GM12878 (cell line): ENCODE results near the gene TRAF3IP3. TPM values are rescaled to one million over a fixed set of nuclear protein-coding genes. Genes with fewer than 3 reads are reported as not detected.

ENCODE experiments used
- ASH2L ChIP-seq: fragments of 300-600, 200-600 bp; sonication (generic); IDR thresholded peaks from 2 replicates; pipeline ENCODE4 v1.6.1; 2017; ENCODE audit warnings: low read depth, mild to moderate bottlenecking, borderline replicate concordance
- BCL11A ChIP-seq: IDR thresholded peaks from 2 replicates; pipeline ENCODE4 v1.6.1; 2011; ENCODE audit warnings: low read depth, low read length
- ETV6 ChIP-seq, 2 experiments: fragments of 450-650 bp in 1 of 2; IDR thresholded peaks in 1 of 2; conservative IDR thresholded peaks in 1 of 2; 2 replicates each; pipeline ENCODE4 v1.6.1; 2014; ENCODE audit warnings: antibody characterized with exemption in 1 of 2, borderline replicate concordance in 1 of 2, low read depth in 1 of 2, mild to moderate bottlenecking in 1 of 2, moderate library complexity in 1 of 2
- HDAC2 ChIP-seq: fragments of 200-600 bp; sonication (generic); IDR thresholded peaks from 2 replicates; pipeline ENCODE4 v1.6.1; 2017
- HDGF ChIP-seq: fragments of 450-650 bp; IDR thresholded peaks from 2 replicates; pipeline ENCODE4 v1.6.1; 2016; ENCODE audit warnings: antibody characterized with exemption
- KAT2A ChIP-seq: conservative IDR thresholded peaks from 2 replicates; pipeline ENCODE4 v1.6.1; 2011; ENCODE audit warnings: low read depth, low read length; ENCODE audit not compliant: control insufficient read depth
- MXI1 ChIP-seq: fragments of 150-350 bp; IDR thresholded peaks from 2 replicates; pipeline ENCODE4 v1.6.1; 2011; ENCODE audit warnings: low read depth, mild to moderate bottlenecking, inconsistent platforms, low read length, improper control_type of control experiment
- MYC ChIP-seq: IDR thresholded peaks from 2 replicates; pipeline ENCODE4 v1.6.1; 2011; ENCODE audit warnings: mild to moderate bottlenecking, low read length, moderate library complexity, inconsistent platforms; ENCODE audit not compliant: insufficient read depth, insufficient replicate concordance, insufficient read length, severe bottlenecking
- NFYA ChIP-seq: IDR thresholded peaks from 2 replicates; pipeline ENCODE4 v1.6.1; 2011; ENCODE audit warnings: low read depth, mild to moderate bottlenecking, low read length, improper control_type of control experiment, borderline replicate concordance
- NR2C2 ChIP-seq: IDR thresholded peaks from 2 replicates; pipeline ENCODE4 v1.6.1; 2011; ENCODE audit warnings: borderline replicate concordance, low read depth; ENCODE audit not compliant: control insufficient read depth, insufficient read length
- PML ChIP-seq: IDR thresholded peaks from 2 replicates; pipeline ENCODE4 v1.6.1; 2012; ENCODE audit warnings: low read length, inconsistent platforms
- RBBP5 ChIP-seq: fragments of 200-600 bp; sonication (generic); conservative IDR thresholded peaks from 2 replicates; pipeline ENCODE4 v1.6.1; 2016
- RCOR1 ChIP-seq: conservative IDR thresholded peaks from 2 replicates; pipeline ENCODE4 v1.6.1; 2012; ENCODE audit warnings: low read depth, low read length, improper control_type of control experiment
- SREBF1 ChIP-seq: IDR thresholded peaks from 2 replicates; pipeline ENCODE4 v1.6.1; 2012; ENCODE audit warnings: mild to moderate bottlenecking, low read length
- STAT1 ChIP-seq: fragments of 450-650 bp; conservative IDR thresholded peaks from 2 replicates; pipeline ENCODE4 v1.6.1; 2014; ENCODE audit warnings: antibody characterized with exemption, mild to moderate bottlenecking
- SUZ12 ChIP-seq: fragments of 200-600 bp; sonication (generic); IDR thresholded peaks from one replicate; pipeline ENCODE4 v1.6.1; 2018; ENCODE audit warnings: antibody characterized with exemption, mild to moderate bottlenecking; ENCODE audit not compliant: unreplicated experiment
- YY1 ChIP-seq: IDR thresholded peaks from 2 replicates; pipeline ENCODE4 v1.6.1; 2011; ENCODE audit warnings: low read depth, mild to moderate bottlenecking, low read length
- ZSCAN29 ChIP-seq: fragments of 450-650 bp; IDR thresholded peaks from 2 replicates; pipeline ENCODE4 v1.6.1; 2017; ENCODE audit warnings: mild to moderate bottlenecking, moderate library complexity
- polyA plus RNA-seq, 11 experiments: library from polyadenylated mRNA; depleted of rRNA in 4 of 11; unstranded in 6 of 11; stranded (reverse) in 5 of 11; fragments of >200 nt; fragmentation: Nextera tagmentation in 4 of 11; fragmentation: Illumina TruSeq in 1 of 11; extraction: Ambion mirVana in 4 of 11; extraction: Trizol in 1 of 11; gene quantifications; 1 replicate in 1 of 11; 2 replicates in 10 of 11; pipeline versions ENCODE4 v1.2.1 to v1.2.3, GENCODE V29; 2011 to 2016; ENCODE audit warnings: inconsistent platforms in 2 of 11, missing spikeins in 2 of 11, low read depth in 1 of 11
- total RNA-seq, 4 experiments: library from RNA; depleted of rRNA in 3 of 4; stranded (reverse); fragments of >200 nt in 3 of 4; fragmentation: Illumina TruSeq in 1 of 4; extraction: Trizol in 1 of 4; gene quantifications; 2 replicates each; pipeline versions ENCODE4 v1.2.1 to v1.2.3, GENCODE V29; 2013 to 2021
- TF ChIP-seq, protein P1 (sequence below): fragments of 450-650 bp; IDR thresholded peaks from 2 replicates; pipeline ENCODE4 v1.6.1; 2016; ENCODE audit warnings: mild to moderate bottlenecking, moderate library complexity, borderline replicate concordance
- TF ChIP-seq, protein P2 (sequence below): IDR thresholded peaks from 2 replicates; pipeline ENCODE4 v1.6.1; 2012; ENCODE audit warnings: low read depth, low read length, improper control_type of control experiment
- TF ChIP-seq, protein P3 (sequence below): fragments of 450-650 bp; formaldehyde crosslinking; IDR thresholded peaks from 2 replicates; pipeline ENCODE4 v1.4.0; 2020; ENCODE audit warnings: mild to moderate bottlenecking, moderate library complexity

The TRAF3IP3 gene
- total and polyA plus RNA-seq, 10 of the 15 experiments (the other 5 are each of a cell fraction or from before 2014, with no cell fraction given): 61.6 to 121 (median 96.5) TPM

DNA sequence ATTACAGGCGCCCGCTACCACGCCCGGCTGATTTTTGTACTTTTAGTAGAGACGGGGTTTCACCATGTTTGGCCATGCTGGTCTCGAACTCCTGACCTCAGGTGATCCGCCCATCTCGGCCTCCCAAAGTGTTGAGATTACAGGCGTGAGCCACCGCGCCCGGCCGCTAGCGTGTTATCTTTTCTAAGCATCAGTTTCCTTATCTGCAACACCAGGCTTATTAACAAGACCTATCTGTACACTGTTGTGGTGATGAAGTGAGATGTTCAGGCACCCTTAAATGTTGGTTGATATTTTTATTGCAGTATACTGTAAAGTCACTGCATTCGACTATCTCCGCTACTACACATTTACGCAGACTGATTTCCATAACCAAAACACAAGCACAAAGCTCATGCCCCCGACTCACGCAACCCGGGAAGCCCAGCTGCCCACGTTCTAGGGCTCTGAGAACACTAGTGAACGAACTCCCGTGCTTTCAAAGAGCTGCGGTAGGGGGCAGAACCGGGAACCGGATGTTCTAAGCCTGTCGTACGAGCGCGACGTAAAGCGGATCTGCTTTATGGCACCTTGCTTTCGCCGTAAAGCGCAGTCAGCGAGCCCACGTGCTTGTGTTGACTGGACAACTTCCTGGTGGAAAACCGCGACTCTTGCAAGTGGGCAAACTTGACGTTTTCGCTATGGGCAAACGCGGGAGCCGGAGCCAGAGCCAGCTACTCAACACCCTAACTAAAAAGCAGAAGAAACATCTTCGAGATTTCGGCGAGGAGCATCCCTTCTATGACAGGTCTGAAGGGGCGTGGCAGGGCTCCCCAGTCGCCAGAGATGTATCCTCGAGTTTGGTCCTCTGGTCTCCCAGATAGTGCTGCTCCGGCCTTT, 71.8 kb downstream of the TRAF3IP3 start, which contains the start of gene UTP25 (continued):
- TF ChIP-seq, protein P1, sequence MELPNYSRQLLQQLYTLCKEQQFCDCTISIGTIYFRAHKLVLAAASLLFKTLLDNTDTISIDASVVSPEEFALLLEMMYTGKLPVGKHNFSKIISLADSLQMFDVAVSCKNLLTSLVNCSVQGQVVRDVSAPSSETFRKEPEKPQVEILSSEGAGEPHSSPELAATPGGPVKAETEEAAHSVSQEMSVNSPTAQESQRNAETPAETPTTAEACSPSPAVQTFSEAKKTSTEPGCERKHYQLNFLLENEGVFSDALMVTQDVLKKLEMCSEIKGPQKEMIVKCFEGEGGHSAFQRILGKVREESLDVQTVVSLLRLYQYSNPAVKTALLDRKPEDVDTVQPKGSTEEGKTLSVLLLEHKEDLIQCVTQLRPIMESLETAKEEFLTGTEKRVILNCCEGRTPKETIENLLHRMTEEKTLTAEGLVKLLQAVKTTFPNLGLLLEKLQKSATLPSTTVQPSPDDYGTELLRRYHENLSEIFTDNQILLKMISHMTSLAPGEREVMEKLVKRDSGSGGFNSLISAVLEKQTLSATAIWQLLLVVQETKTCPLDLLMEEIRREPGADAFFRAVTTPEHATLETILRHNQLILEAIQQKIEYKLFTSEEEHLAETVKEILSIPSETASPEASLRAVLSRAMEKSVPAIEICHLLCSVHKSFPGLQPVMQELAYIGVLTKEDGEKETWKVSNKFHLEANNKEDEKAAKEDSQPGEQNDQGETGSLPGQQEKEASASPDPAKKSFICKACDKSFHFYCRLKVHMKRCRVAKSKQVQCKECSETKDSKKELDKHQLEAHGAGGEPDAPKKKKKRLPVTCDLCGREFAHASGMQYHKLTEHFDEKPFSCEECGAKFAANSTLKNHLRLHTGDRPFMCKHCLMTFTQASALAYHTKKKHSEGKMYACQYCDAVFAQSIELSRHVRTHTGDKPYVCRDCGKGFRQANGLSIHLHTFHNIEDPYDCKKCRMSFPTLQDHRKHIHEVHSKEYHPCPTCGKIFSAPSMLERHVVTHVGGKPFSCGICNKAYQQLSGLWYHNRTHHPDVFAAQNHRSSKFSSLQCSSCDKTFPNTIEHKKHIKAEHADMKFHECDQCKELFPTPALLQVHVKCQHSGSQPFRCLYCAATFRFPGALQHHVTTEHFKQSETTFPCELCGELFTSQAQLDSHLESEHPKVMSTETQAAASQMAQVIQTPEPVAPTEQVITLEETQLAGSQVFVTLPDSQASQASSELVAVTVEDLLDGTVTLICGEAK: peak; percentile 88
- TF ChIP-seq SUZ12 (no peak), ETV6 (conservative IDR thresholded peaks at IDR 0.05 in 1 of 2, IDR thresholded peaks at IDR 0.05 in 1 of 2; ENCODE audit: borderline replicate concordance in 1 of 2, low read depth in 1 of 2) (0 out of 4 replicates have a peak, but pooled peaks of 1 of the 2 experiments have one; percentile 25), SREBF1 (no peak), ZSCAN29 (no peak), HDAC2 (no peak), KAT2A (no peak), MXI1 (peak; percentile 100), STAT1 (no peak), YY1 (0 out of 2 replicates have a peak, but pooled peaks have one; percentile 4), RCOR1 (no peak), PML (peak; percentile 60; the same call in 1 of the 2 replicates), ASH2L (no peak), MYC (peak; percentile 97), NFYA (no peak), RBBP5 (no peak), NR2C2 (no peak), HDGF (0 out of 2 replicates have a peak, but pooled peaks have one; percentile 46), BCL11A (no peak)
- TF ChIP-seq, protein P2, sequence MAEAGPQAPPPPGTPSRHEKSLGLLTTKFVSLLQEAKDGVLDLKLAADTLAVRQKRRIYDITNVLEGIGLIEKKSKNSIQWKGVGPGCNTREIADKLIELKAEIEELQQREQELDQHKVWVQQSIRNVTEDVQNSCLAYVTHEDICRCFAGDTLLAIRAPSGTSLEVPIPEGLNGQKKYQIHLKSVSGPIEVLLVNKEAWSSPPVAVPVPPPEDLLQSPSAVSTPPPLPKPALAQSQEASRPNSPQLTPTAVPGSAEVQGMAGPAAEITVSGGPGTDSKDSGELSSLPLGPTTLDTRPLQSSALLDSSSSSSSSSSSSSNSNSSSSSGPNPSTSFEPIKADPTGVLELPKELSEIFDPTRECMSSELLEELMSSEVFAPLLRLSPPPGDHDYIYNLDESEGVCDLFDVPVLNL: no peak
- TF ChIP-seq, protein P3, sequence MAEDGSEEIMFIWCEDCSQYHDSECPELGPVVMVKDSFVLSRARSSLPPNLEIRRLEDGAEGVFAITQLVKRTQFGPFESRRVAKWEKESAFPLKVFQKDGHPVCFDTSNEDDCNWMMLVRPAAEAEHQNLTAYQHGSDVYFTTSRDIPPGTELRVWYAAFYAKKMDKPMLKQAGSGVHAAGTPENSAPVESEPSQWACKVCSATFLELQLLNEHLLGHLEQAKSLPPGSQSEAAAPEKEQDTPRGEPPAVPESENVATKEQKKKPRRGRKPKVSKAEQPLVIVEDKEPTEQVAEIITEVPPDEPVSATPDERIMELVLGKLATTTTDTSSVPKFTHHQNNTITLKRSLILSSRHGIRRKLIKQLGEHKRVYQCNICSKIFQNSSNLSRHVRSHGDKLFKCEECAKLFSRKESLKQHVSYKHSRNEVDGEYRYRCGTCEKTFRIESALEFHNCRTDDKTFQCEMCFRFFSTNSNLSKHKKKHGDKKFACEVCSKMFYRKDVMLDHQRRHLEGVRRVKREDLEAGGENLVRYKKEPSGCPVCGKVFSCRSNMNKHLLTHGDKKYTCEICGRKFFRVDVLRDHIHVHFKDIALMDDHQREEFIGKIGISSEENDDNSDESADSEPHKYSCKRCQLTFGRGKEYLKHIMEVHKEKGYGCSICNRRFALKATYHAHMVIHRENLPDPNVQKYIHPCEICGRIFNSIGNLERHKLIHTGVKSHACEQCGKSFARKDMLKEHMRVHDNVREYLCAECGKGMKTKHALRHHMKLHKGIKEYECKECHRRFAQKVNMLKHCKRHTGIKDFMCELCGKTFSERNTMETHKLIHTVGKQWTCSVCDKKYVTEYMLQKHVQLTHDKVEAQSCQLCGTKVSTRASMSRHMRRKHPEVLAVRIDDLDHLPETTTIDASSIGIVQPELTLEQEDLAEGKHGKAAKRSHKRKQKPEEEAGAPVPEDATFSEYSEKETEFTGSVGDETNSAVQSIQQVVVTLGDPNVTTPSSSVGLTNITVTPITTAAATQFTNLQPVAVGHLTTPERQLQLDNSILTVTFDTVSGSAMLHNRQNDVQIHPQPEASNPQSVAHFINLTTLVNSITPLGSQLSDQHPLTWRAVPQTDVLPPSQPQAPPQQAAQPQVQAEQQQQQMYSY (CRISPR knock-in tag): no peak
